ENCODE results near the gene QRSL1.
"Not testable (repeated sequence)": the region's sequence is repeated elsewhere in the genome, so short reads cannot be mapped to it uniquely, and the experiment has no call there.

Gene QRSL1

DNA sequence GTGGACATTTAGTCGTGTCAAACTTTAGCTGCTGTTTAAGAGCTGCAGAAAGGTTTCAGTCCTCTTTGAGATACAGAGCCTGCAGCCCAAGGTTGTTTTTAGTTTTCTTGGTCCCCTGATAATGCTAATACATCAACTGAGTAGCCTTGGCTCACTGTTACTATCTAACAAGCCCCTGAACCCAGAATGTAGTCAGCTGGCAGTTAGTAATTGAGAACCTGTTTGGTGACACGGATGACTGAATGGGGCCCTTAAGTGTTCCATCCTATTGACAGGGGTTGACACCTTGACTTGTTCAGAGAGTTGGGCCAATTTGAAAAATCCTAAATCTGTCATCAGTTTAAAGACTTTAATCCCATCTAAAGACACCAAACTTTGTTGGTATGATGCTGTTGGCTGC is 2.9 kb upstream of the QRSL1 start:
- no peak for DNase-seq

DNA sequence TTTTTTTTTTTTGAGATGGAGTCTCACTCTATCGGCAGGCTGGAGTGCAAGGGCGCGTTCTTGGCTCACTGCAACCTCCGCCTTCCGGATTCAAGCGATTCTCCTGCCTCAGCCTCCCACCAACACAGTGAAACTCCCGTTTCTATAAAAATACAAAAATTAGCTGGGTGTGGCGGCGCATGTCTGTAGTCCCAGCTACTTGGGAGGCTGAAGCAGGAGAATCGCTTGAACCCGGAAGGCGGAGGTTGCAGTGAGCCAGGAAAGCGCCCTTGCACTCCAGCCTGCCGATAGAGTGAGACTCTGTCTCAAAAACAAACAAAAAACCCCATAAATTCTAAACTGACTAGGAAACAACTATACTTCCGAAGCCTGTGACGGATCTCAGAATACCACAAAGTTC is 1.6 kb upstream of the QRSL1 start:
- not testable (repeated sequence) for DNase-seq

DNA sequence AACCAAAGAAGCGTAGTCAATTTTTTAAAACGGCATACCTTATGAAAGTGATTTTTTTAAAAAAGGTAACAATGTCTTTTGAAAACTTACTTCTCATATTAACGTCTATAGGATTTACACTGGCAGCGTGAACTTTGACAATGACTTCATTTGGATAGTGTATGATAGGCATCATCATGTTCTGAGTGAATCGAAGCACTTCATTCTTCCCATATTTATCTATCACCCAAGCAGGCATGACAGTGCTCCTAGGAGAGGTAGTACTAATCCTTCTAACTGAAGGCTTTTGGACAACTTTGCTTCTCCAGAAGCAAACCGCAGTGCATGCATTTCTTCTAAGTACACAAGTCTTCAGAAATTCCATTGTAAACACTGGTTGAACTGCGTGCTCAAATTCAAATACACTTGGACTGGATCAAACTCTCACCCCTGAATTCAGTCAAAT is 698 bp upstream of the QRSL1 start:
- DNase-seq, result no peak

DNA sequence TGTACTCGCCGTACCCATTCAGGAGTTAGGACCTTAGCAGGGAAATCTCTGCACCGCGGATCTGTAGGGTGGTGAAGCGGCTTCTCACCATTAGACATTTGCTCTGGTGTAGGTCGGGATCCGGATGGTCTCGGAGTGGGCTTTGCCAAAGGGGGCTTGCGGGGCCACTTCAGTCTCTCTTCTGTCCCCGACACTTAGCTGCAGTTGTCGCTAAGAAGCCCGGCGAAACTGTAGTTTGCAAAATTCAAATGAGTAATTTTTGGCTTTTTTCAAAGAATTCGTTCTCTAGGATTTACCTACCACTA is 433 bp downstream of the QRSL1 start:
- no peak for DNase-seq

DNA sequence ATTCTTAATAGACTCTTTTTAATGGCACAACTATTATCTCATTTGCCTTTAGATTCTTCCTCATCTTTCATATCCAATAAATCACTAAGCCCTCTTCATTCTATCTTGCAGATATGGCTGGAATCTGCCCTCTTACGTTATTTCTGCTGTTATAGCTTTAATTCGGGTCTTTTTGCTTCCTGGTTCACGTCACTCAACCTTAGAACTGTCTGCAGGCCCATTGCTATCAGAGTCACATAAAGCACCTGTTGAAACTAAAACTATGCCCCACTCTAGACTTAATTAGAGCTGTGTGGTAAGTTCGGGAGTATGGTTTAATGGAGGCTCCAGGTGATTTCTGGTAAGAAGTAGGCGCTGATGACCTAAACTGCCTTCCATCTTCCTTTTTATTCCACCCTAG is 988 bp downstream of the QRSL1 start:
- DNase-seq, result peak in 1 of 2 experiments; percentile 8

DNA sequence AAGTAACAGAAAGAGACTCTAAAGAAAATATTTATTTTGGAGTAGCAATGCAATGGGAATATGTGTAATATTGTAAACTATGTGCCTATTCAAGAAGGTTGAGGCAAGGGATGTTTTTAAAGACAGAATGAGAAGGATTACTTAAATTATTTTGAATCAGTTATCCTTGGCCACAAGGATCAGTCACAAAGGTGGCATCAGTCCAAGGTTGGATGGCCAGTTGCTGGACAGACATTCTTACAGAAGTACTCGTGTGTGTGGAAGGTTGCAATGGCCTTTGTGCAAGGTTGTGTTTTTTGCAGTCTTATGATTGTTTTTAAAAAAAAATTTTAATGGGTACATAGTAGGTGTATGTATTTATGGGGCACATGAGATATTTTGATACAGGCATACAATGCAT is 2.0 kb downstream of the QRSL1 start:
- no peak for DNase-seq

DNA sequence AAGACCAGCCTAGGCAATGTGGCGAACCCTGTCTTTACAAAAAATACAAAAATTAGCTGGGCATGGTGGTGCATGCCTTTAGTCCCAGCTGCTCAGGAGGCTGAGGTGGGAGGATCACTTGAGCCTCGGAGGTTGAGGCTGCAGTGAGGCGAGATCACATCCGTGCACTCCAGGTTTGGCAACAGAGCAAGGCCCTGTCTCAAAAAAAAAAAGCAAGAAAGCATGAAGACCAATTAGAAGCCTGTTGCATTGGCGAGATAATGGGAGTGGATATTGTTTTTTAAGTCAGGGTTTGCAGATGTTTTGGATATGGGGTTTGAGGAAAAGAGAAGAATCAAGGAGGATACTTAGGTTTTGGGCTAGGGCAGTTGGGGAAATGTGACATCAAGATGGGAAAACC is 5.2 kb downstream of the QRSL1 start:
- no peak for DNase-seq

DNA sequence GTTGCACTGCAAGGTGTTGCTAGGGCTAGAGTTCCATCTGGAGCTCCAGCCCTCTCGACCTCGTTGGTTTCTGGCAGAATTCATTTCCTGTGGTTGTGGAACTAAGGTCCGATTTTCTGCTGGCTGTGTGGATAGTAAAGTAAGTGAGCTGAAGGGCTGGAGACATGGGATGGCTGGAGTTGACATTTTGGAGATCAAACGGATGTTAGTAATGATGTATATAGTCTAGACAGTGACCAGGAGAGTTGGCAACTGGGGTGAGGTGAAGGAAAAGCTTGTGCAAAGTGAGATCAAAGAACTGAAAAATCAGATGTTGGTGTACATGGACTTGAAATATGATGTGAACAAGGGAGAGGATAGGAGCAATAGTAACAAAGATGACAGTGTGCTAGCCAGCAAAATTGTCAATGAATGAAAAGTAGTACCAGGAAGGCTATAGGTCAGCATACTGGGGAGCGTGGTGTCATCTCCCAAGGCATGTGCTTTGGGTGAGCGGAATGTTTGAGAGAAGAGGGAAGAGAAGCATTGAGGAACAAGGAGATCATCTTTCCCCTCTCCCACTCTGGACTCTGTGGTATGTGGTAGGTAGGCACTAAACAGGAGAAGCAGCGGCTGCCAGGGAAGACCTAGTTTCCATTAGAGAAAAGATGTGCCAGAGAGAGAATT is 7.8 kb downstream of the QRSL1 start:
- DNase-seq, result no peak

DNA sequence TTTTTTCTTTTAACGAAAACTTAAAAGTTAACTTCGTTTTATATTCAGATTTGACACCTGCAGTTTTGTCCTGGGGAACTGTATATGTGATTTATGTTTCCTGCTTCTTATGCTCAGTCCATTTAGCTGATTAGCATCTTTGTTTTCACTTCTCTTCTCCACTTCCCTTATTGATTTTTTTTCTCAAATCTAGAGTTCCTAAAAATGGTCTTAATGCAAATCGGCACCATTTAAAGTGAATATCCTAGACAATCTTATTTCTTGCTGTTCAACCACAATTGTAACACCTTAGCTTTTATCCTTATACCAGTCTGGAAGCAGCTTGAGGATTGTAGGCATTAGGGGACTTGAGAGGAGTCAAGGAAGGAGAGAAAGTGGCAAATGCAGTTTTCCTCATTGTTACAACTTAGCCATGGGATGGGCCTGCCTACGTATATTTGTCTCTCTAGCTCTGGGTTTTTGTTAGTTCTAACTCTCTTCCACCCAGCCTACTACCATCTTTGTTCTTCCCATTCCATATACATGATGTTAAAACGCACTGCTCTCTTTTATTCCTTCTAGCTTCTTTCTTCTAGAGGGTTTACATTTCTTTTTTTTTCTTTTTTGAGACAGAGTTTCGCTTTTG is 8.5 kb downstream of the QRSL1 start:
- DNase-seq, result no peak

DNA sequence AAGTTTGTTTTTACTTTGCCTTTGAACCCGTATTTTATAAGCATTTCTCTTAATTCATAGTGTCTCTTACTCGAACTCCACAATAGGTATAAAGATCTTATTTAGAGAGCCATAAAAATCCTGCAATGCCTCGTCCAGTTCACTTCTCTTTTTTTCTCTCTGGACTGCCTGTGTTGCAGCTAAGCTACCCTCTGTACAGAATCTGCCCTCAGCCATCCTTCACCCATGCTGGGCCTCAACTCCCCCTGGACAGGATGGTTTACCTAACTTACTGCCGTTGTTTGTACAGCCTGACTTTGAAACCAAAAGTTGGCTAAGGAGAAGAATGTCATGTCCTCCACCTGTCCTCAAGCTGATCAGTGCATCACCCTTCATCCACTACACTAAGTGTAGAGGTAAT is 10.4 kb downstream of the QRSL1 start:
- no peak for DNase-seq

DNA sequence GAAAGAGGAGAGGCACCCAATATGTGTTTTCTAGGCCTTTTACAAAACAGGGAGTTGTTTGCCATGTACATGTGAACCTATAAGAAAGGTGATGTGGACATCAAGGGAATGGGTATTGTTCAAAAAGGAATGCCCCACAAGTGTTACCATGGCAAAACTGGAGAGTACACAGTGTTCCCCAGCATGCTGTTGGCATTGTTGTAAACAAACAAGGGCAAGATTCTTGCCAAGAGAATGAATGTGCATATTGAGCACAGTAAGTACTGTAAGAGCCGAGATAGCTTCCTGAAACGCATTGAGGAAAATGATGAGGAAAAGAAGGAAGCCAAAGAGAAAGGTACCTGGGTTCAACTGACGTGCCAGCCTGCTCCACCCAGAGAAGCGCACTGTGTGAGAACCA is 13.1 kb downstream of the QRSL1 start:
- DNase-seq, result no peak

DNA sequence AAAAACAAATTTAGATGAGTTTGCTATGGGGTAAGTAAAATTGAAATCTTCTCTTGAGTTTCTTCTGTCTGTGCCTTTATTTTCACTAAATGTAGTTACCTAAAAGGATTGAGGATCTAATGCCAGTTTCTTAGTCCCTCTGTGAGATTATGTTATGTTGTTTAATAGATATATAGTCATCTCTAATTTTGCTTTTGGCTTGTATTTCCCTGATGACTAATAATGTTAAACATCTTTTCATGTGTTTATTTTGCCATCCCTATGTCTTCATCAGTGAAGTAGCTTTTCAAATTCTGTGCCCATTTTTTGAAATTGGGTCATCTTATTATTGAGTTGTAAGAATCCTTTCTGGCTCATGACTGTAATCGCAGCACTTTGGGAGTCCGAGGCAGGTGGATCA is 13.7 kb downstream of the QRSL1 start:
- no peak for DNase-seq

DNA sequence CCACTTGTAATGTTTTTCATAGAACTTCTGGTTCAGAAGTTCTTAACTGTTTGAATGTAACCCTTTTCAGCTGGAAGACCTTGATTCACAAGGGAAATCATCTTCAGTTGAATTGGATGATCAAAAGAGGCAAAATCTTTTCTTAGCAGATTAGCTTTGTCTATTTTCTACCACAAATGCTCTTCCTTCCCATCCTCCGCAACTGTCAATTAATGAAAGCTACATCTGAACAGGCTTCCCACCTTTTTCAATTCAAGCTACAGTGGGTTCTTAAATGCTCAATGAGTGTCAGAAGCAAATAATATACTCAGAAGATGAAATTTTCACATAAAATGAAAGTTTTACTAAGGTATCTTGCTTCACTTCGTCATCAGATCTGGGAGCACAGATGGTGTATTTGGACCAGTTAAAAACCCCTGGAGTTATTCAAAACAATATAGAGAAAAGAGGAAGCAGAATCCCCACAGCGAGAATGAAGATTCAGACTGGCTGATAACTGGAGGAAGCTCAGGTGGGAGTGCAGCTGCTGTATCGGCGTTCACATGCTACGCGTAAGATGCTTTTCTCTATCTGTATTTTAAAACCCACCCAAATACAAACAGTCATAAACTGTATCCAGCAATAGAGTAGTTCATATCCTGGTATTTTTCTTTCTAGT is 19.4 kb downstream of the QRSL1 start:
- no peak for DNase-seq

DNA sequence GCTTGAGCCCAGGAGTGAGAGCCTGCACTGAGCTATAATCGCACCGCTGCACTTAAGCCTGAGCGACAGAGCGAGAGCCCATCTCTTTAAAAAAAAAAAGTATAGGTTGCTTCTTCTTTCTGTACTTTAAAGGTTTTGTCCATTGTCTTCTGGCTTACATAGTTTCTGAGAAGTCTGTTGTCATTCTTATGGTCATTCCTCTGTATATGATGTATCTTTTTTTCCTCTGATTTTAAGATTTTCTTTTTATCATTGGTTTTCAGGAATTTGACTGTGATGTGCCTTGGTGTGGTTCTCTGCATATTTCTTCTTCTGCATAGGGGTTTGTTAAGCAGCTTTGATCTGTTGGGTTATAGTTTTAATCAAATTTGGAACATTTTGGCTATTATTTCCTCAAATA is 29.1 kb downstream of the QRSL1 start:
- no peak for DNase-seq

DNA sequence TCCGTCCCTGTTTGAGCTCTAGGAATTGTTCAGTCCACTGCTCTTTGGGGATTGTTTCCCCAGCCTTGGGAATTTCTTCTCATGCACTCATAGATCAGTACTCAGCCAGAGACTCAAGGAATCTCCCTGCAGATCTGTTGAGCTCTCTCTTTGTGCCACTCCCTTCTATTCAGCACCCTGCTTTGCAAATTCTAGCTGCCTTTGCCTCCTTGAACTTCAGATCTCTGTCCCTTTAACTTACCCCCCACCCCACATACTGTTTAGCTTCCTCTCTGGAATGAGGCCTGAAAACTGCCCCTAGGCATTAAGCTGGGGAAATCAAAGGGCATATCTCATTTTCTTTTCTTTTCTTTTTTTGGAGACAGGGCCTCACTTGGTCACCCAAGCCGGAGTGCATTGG is 30.5 kb downstream of the QRSL1 start:
- DNase-seq, result no peak

DNA sequence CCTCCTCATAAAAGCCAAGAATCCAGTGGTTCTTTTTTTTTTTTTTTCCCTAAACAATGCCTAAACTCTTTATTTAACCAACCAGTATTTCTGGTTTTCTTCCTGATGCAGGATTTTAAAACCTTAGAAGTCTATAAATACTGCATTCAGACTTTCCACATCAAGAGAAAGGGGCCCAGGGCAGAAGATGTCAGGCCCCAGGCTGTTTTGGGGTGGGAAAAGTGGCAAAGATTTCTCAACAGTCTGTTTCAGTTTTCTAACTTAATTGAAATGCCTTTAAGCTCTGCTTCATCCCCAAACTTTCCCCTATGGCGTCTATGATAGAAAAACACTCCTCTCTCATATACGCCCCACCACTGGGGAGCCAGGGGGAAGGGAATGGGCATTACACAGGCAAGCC is 33.1 kb downstream of the QRSL1 start:
- no peak for DNase-seq

DNA sequence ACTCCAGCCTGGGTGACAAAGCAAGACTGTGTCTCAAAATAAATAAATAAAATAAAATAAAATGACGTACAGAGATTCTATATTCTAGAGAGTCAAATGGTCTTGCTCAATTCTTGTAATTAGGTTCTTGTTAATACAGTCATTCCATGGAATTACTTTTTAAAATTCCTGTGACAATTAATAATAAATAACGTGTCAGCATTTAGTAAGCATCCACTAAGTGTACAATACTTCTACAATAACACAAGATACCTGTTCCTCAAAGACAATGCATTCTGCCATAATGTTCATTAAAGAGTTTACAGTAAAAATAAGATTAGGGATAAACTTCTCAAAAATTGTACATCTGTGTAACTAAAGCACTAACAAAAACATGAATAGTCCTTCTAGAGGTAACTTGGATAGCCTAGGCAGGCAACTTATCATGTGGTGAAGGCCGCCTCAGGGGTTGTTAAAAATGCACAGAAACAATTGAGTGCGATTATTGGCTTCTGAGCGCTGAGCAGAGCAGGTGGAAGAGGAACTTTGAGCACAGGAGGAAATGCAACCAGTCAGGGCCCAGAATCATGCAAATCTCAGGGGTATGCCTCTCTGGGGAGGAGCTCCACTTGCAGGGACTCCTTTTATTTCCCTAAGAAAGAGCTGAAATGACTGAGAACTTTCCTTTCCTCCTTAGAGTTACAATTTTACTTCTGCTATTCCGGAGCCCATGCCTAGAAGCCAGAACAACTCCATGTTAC is 37.1 kb downstream of the QRSL1 start:
- no peak for DNase-seq

DNA sequence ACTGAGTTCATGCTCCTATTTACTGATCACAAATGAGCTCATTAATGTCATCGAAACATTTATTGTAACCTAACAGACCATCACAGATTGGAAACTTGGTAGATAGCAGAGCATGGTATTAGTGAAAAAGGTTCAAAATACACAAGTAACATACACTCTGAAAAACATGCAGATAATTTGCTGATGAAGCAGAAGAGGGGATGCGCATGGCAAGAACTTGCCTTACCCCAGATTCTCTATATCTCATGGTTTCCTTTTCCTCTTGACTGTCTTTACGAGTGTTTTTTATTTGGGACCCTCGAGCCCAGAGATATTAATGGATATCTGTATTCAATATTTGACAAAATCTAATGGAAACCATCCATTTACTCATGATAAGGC is 37.6 kb downstream of the QRSL1 start:
- DNase-seq, result no peak

DNA sequence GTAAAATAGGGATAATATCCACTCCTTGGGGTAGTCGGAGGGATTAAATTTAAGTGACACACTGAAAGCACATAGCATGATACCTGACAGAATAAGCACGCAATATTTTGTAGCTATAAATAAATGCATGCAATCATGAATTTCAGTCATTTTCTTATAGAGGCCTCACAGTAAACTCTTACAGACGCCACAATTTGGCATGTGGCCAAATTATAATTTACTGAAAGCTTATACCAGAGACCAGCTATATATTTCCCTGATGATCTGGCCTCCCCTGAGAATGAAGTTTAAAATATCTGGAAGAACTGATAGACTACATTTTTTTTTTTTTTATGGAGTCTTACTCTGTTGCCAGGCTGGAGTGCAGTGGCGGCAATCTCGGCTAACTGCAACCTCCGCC is 40.9 kb downstream of the QRSL1 start:
- DNase-seq, result no peak

DNA sequence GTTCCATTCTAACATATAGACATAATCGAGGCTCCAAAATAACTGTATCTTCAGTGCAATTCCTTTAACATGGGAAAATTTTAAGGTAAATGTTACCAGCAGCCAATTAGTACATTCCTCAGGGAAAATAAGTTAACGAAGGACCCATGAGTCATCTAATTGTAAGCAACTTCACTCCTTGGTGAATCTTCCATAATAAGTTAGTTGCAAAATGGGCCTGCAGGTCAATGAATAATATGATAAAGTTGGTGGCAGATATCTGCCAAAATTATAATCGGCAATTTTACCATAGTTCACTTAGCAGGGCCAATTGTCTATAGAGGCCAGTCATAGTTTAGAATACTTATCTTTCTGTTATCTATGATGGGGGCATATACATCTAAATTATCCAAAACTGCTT is 42.3 kb downstream of the QRSL1 start:
- DNase-seq, result no peak

DNA sequence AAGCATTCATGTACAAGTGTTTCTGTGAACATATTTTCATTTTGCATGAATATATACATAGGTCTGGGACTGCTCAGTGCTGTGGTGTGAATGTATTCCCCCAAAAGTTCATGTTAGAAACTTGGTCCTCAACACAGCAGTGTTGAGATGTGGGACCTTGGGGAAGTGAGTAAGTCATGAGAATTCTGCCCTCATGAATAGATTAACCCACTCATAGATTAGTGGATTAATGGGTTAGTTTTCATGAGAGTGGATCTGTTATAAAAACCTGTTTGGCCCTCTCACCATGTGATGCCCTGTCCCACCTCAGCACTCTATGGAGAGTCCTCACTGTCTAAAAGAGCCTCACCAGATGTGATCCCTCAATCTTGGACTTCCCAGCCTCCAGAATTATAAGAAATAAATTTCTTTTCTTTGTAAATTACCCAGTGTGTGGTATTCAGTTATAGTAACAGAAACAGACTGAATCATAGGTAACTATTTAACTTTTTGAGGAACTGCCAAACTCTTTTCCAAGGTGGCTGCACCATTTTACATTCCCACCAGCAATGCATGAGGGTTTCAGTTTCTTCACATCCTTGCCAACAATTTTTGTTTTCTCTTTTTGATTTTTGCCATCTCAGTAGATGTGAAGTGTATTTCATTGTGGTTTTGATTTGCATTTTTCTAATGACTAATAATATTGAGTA is 45.3 kb downstream of the QRSL1 start:
- DNase-seq, result no peak

DNA sequence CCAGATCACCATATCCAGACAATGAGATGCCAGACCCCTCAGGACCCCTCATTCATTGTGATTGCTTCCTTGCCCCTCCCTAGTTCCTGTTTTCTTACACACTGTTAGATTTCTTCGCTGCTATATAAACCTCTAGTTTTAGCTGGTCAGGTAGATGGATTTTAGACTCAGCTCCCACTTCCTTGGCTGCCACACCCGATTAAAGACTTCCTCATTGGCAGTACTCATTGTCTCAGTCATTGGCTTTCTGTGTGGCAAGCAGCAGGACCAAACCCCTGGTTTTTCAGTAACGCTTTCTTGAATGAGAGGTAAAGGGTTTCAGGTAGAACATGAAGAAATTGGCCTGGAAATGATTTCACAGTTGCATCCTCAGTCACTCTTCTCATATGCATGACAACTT is 47.9 kb downstream of the QRSL1 start:
- no peak for DNase-seq

DNA sequence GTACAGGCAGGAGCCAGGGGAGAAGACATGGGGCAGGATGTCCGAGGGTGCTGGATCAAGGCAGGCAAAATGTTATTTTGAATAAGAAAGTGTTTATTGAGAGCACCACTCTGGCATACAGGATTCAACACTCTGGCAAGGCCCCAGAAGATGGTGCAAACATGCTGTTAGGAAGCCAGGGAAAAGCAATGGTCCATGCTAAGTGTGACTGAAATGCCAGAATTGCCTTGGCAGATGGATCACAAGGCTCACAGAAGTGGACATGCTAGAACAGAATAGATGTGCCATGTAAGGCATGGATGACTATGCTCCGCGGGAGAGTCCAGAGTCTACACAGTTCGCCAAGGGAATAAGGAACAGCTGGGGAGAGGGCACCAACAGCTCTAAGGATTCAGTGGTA is 54.6 kb downstream of the QRSL1 start:
- DNase-seq, result no peak

DNA sequence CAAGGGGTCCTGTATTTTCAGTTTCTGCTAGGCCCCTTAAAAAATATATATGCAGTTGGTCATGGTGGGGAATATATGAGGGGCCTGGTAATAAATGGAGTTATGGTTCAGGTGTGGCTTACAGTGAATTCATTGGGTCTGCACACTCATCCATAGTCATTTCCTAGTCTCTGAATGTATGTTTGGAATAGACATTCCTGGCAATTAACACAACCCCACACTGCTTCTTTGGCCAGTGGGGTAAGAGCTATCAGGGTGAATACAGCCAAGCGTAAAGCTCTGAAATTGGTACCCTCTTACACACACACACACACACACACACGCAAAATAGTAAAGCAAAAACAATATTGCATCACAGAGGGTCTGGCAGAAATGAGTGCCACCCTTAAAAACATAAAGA is 56.5 kb downstream of the QRSL1 start:
- DNase-seq, result no peak
